ENCODE measurements around the gene FGF9.

The FGF9 gene

DNA sequence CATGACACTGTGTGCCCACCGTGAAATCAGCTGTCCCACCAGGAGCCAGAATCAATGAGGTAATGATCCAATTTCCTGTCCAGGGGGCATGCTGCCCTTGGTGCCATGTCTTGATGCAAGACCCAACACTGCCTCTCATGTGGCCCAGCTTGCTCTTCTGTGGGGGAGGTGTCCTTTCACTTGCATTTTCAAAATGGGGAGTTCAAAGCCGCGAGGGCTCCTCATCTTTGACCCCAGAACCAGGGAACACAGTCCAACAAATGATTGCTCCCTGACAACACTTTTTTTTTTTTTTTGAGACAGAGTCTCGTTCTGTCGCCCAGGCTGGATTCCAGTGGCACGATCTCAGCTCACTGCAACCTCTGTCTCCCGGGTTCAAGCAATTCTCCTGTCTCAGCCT lies 64.1 kb downstream of the FGF9 start:
- Histone ChIP-seq H3K36me3 (ENCODE audit: insufficient read depth, low read length) (no peaks in the 10 kb centered on the region), H3K27ac (no peak overlapping the region), H3K9me3 (ENCODE audit: low read depth, low read length) (no peaks in the 10 kb centered on the region), H3K9ac (ENCODE audit: insufficient read length) (no peak overlapping the region), H3K4me3 (no peak overlapping the region)
- no peak for DNase-seq (ENCODE audit: low read depth, low spot score)
- TF ChIP-seq POLR2AphosphoS5 (IDR thresholded peaks at IDR 0.05; ENCODE audit: borderline replicate concordance, low read depth, low read length) (no peak), EZH2 (IDR thresholded peaks at IDR 0.05) (no peak), FOXP2 (optimal IDR thresholded peaks at IDR 0.05; ENCODE audit: control extremely low read depth, extremely low read length, insufficient read depth) (no peak)

DNA sequence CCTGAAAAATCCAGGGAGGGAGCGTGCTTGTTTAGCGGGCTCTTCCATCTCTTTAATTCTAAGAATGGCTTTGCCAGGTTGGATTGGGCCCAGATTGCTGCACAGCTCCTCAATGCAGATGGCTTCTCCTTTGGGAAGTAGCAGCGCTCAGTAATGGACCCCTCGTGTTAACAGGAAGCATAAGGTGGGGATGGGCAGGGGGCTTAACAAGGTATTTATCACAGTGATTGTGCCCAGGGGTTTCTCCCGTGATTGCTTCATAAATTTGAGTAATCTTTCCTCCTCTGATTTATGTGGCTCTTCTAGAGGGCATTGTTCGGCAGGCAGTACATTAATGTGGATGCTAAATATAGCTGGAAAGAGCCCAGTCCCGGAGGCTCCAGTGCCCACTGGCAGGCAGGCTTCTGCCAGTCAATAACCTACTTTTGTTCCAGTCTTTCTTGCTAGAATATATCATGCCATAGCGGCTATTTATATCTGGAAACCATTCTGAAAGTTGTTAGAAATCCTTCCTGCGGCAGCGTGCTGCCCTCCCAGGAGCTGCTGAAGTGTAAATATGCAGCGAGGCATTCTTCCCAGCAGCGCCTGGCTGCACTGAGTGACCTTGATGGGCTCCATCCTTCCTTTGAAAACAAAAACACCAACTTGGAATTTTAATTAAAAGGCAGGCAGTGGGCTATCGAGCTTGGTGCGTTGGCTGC lies 65.0 kb downstream of the FGF9 start:
- Histone ChIP-seq H3K27ac (no peak overlapping the region), H3K9ac (ENCODE audit: insufficient read length) (no peak overlapping the region), H3K9me3 (ENCODE audit: low read depth, low read length) (no peaks in the 10 kb centered on the region), H3K36me3 (ENCODE audit: insufficient read depth, low read length) (no peaks in the 10 kb centered on the region), H3K4me3 (no peak overlapping the region)
- TF ChIP-seq EZH2 (IDR thresholded peaks at IDR 0.05) (no peak), FOXP2 (optimal IDR thresholded peaks at IDR 0.05; ENCODE audit: control extremely low read depth, extremely low read length, insufficient read depth) (no peak), POLR2AphosphoS5 (IDR thresholded peaks at IDR 0.05; ENCODE audit: borderline replicate concordance, low read depth, low read length) (no peak)
- DNase-seq (ENCODE audit: low read depth, low spot score) = no peak

DNA sequence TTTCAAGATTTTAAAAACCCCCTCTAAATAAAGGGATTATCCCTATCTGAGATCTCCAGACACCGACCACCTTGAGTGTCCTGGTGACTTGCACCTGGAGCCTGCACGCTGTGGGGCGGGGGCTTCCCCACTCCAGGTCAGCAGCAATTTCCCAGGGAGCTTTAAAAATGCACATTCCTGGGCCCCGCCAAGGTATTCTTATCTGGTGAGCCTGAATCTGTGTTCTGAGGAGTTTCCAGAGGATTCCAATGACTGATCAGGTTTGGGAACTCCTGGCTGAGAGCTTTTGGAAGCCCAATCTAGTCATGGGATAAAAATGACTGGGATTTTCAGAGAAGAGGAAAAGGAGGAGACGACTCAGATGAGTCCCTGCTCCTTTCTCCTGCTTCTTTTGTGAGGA lies 66.1 kb downstream of the FGF9 start:
- H3K9ac ChIP-seq (ENCODE audit: insufficient read length) = no peak overlapping the region
- TF ChIP-seq FOXP2 (optimal IDR thresholded peaks at IDR 0.05; ENCODE audit: control extremely low read depth, extremely low read length, insufficient read depth) (no peak), EZH2 (IDR thresholded peaks at IDR 0.05) (no peak), POLR2AphosphoS5 (IDR thresholded peaks at IDR 0.05; ENCODE audit: borderline replicate concordance, low read depth, low read length) (no peak)
- no peaks in the 10 kb centered on the region for H3K9me3 ChIP-seq (ENCODE audit: low read depth, low read length)
- DNase-seq (ENCODE audit: low read depth, low spot score) = no peak
- no peaks in the 10 kb centered on the region for H3K36me3 ChIP-seq (ENCODE audit: insufficient read depth, low read length)
- no peak overlapping the region for H3K27ac ChIP-seq
- H3K4me3 ChIP-seq = no peak overlapping the region

DNA sequence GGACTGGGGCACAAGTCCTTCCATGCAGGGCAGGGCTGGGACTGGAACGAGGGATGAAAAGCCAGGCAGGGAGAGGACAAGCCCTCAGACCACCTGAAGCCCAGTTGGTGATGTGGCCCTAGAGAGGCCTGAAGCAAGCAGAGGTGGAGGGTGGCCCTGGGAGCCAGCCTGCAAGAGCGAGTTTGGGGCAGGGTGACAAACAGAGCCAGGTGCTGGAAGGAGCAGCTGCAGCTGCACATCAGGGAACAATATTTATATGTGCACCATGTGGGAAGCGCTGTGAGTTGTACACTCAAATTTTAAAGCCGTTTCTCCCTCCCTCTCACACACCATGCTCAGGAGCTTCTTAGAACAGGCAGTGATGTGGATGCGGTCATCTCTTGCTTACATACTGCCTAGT lies 67.8 kb downstream of the FGF9 start:
- TF ChIP-seq POLR2AphosphoS5 (IDR thresholded peaks at IDR 0.05; ENCODE audit: borderline replicate concordance, low read depth, low read length) (no peak), EZH2 (IDR thresholded peaks at IDR 0.05) (no peak), FOXP2 (optimal IDR thresholded peaks at IDR 0.05; ENCODE audit: control extremely low read depth, extremely low read length, insufficient read depth) (no peak)
- no peak overlapping the region for H3K27ac ChIP-seq
- H3K4me3 ChIP-seq = no peak overlapping the region
- no peak overlapping the region for H3K9ac ChIP-seq (ENCODE audit: insufficient read length)
- no peaks in the 10 kb centered on the region for H3K9me3 ChIP-seq (ENCODE audit: low read depth, low read length)
- DNase-seq (ENCODE audit: low read depth, low spot score) = no peak
- no peaks in the 10 kb centered on the region for H3K36me3 ChIP-seq (ENCODE audit: insufficient read depth, low read length)

DNA sequence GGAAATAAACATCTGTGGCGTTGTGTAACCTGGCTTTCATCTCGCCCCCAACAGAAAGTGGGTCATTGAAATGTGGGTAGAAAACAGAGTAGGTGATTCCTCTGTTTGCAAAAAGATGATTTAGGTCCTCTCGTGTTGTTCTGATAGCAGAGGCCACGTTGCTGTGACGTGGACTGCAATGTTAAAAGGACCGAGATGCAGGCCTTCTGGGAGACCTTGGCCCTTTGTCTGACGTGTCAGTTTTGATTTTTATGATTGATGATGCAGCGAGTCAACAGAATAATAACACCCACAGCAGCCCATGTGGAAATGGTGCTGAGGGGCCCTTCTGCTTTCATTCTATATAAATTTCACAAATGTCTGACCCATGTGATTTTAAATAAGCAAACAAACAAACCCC lies 68.9 kb downstream of the FGF9 start:
- DNase-seq (ENCODE audit: low read depth, low spot score) = no peak
- no peaks in the 10 kb centered on the region for H3K9me3 ChIP-seq (ENCODE audit: low read depth, low read length)
- TF ChIP-seq EZH2 (IDR thresholded peaks at IDR 0.05) (no peak), FOXP2 (optimal IDR thresholded peaks at IDR 0.05; ENCODE audit: control extremely low read depth, extremely low read length, insufficient read depth) (no peak), POLR2AphosphoS5 (IDR thresholded peaks at IDR 0.05; ENCODE audit: borderline replicate concordance, low read depth, low read length) (no peak)
- no peak overlapping the region for H3K27ac ChIP-seq
- H3K36me3 ChIP-seq (ENCODE audit: insufficient read depth, low read length) = no peaks in the 10 kb centered on the region
- H3K9ac ChIP-seq (ENCODE audit: insufficient read length) = no peak overlapping the region
- H3K4me3 ChIP-seq = no peak overlapping the region

DNA sequence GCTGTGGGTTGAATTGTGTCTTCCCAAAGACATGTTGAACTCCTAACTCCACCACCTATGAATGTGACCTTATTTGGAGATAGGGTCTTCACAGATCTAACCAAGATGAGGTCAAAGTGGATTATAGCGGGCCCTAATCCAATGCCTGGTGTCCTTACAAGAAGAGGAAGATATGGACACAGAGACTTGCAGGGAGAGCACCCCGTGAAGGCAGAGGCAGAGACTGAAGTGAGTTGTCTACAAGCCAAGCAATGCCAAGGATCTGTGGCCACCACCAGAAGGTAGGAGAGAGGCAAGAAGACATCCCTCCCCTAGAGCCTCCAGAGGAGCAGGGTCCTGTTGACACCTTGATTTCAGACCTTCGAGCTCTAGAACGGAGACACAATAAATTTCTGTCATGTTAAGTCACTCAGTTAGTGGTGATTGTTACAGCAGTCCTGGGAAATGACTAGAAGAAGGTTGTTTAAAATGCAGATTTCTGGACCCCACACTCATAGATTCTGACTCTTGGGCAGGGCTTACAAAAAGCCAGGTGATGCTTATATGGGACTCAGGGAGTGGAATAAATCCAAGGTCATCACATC lies 70.6 kb downstream of the FGF9 start:
- H3K9me3 ChIP-seq (ENCODE audit: low read depth, low read length) = no peaks in the 10 kb centered on the region
- no peak for DNase-seq (ENCODE audit: low read depth, low spot score)
- H3K36me3 ChIP-seq (ENCODE audit: insufficient read depth, low read length) = no peaks in the 10 kb centered on the region
- H3K9ac ChIP-seq (ENCODE audit: insufficient read length) = no peak overlapping the region
- TF ChIP-seq FOXP2 (optimal IDR thresholded peaks at IDR 0.05; ENCODE audit: control extremely low read depth, extremely low read length, insufficient read depth) (no peak), POLR2AphosphoS5 (IDR thresholded peaks at IDR 0.05; ENCODE audit: borderline replicate concordance, low read depth, low read length) (no peak), EZH2 (IDR thresholded peaks at IDR 0.05) (no peak)
- no peak overlapping the region for H3K27ac ChIP-seq
- H3K4me3 ChIP-seq = no peak overlapping the region

DNA sequence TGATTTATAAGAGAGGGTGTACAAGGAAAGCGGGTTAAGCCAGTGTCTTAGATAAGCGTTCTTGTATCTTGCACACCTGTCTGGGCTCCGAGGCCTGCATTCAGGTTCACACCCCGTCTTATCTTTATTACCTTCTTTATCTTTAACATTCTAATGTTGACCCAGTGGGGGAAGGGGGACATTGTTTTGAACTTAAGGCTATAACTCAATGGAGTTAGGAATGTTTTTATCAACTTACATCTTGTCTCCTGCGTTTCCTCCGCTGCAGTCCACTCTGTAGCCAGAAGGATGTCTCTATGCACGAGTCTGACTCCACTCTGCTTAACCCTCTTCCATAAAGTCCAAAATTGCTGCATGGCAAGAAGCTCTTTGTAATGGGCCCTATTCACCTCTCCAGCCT lies 71.2 kb downstream of the FGF9 start:
- Histone ChIP-seq H3K36me3 (ENCODE audit: insufficient read depth, low read length) (no peaks in the 10 kb centered on the region), H3K27ac (no peak overlapping the region), H3K9ac (ENCODE audit: insufficient read length) (no peak overlapping the region), H3K4me3 (no peak overlapping the region), H3K9me3 (ENCODE audit: low read depth, low read length) (no peaks in the 10 kb centered on the region)
- TF ChIP-seq POLR2AphosphoS5 (IDR thresholded peaks at IDR 0.05; ENCODE audit: borderline replicate concordance, low read depth, low read length) (no peak), EZH2 (IDR thresholded peaks at IDR 0.05) (no peak), FOXP2 (optimal IDR thresholded peaks at IDR 0.05; ENCODE audit: control extremely low read depth, extremely low read length, insufficient read depth) (no peak)
- no peak for DNase-seq (ENCODE audit: low read depth, low spot score)

DNA sequence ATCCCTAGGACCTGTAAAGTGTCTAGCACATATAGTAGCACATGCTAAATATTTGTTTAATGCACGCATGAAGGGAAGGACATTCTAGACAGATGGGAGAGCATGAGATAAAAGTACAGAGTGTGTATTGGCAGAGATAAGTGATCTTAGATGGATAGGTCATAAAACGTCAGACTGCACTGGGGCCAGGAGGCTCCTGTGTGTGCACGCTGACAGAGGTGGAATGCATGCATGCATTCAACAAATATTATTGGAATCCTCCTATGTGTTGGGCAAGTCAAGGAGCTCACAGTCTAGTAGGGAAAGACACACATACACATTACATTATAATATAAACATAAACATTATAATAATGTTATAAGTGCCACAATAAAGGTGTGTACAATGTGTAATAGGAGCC lies 73.3 kb downstream of the FGF9 start:
- no peak for TF ChIP-seq EZH2 (IDR thresholded peaks at IDR 0.05)
- Histone ChIP-seq H3K9ac (ENCODE audit: insufficient read length) (no peak overlapping the region), H3K27ac (no peak overlapping the region), H3K36me3 (ENCODE audit: insufficient read depth, low read length) (no peaks in the 10 kb centered on the region), H3K4me3 (no peak overlapping the region), H3K9me3 (ENCODE audit: low read depth, low read length) (no peaks in the 10 kb centered on the region)
- no peak for DNase-seq (ENCODE audit: low read depth, low spot score)

DNA sequence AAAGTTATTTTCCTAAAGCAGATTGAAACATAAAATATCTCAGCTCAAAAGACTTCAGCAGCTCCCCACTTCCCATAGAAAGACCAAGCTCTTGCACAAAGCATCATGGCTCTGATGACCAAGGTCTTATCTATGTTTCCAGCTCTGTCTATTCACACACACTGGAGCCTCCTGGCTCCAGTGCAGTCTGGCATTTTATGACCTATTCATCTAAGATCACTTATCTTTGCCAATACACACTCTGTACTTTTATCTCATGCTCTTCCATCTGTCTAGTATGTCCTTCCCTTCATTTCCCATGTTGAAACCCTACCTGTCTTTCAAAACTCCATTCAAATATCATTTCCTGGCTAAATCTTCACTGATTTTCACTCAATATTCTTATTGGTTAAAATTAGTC lies 74.4 kb downstream of the FGF9 start:
- no peak for DNase-seq (ENCODE audit: low read depth, low spot score)
- no peaks in the 10 kb centered on the region for H3K36me3 ChIP-seq (ENCODE audit: insufficient read depth, low read length)
- TF ChIP-seq FOXP2 (optimal IDR thresholded peaks at IDR 0.05; ENCODE audit: control extremely low read depth, extremely low read length, insufficient read depth) (no peak), EZH2 (IDR thresholded peaks at IDR 0.05) (no peak), POLR2AphosphoS5 (IDR thresholded peaks at IDR 0.05; ENCODE audit: borderline replicate concordance, low read depth, low read length) (no peak)
- H3K27ac ChIP-seq = no peak overlapping the region
- H3K9ac ChIP-seq (ENCODE audit: insufficient read length) = no peak overlapping the region
- no peak overlapping the region for H3K4me3 ChIP-seq
- no peaks in the 10 kb centered on the region for H3K9me3 ChIP-seq (ENCODE audit: low read depth, low read length)
